ENCODE measurements around the gene CLIC5.

DNA sequence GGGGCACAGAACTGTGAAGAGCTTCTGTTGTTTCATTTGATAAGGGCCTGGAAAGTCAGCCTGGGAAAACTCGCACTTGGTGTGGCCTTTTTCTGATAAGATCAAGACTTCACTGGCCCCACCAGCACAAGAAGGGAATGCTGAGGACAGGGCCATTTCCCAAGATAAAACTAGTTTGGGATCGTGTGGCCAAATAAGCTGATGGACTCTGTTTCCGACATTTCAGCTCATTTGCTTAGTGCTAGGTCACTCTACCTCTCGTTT lies 116.0 kb downstream of the CLIC5 start:
- TF ChIP-seq POLR2A (IDR thresholded peaks at IDR 0.05) (no peak), CTCF (IDR thresholded peaks at IDR 0.05) (no peak)
